ENCODE results near the gene PCAT6. TPM values are rescaled to one million over a fixed set of nuclear protein-coding genes. Genes with fewer than 3 reads are reported as not detected.

PCAT6 gene
- total and polyA plus RNA-seq, 2 of the 8 experiments (the other 6 are each of a cell fraction or from before 2014, with no cell fraction given): 4.6 to 14.7 TPM

GRCh38 chr1:202800742-202801141, 10.0 kb upstream of the PCAT6 start:
- Histone ChIP-seq H3K9me3 (ENCODE audit: insufficient read depth in 2 of 2, low read depth in 1 of 2, low read length in 1 of 2) (no peaks in the 10 kb centered on the region), H3K36me3 (ENCODE audit: control insufficient read depth in 2 of 4, insufficient read depth in 4 of 4, low read length in 3 of 4) (peaks cover 0 to 2% (median 0%) of the 10 kb centered on the region in 4 experiments; a peak in 2 of 8 replicates), H2BK20ac (ENCODE audit: low read length) (no peak overlapping the region), H2BK5ac (ENCODE audit: low read depth, low read length) (no peak overlapping the region), H3K23ac (ENCODE audit: insufficient read length) (no peak overlapping the region), H2AFZ (ENCODE audit: low read length) (no peak overlapping the region), H3K27ac (ENCODE audit: low read depth, low read length) (no peak overlapping the region), H4K91ac (replicated peaks; ENCODE audit: insufficient read length, low read length) (no peak overlapping the region), H3K56ac (replicated peaks; ENCODE audit: insufficient read length, low read depth, low read length) (no peak overlapping the region), H3K4ac (replicated peaks; ENCODE audit: insufficient read length, low read depth, low read length) (no peak overlapping the region), H3K79me2 (ENCODE audit: control insufficient read depth in 1 of 2, insufficient read depth in 2 of 2, low read length in 2 of 2) (peaks cover 78 to 100% of the 10 kb centered on the region in 2 experiments), H2BK15ac (ENCODE audit: low read length) (no peak overlapping the region), H3K18ac (ENCODE audit: extremely low read depth, low read length) (no peak overlapping the region), H3K4me1 (replicated peaks in 1 of 4; ENCODE audit: control insufficient read depth in 3 of 4, insufficient read depth in 4 of 4, low read length in 3 of 4) (peaks cover 0 to 14% (median 2%) of the 10 kb centered on the region in 4 experiments; a peak in 6 of 7 replicates), H3K27me3 (replicated peaks in 1 of 4; ENCODE audit: control insufficient read depth in 3 of 4, extremely low read depth in 1 of 4, insufficient read depth in 3 of 4, low read length in 3 of 4) (no peaks in the 10 kb centered on the region), H2AK5ac (ENCODE audit: low read depth, low read length) (no peak overlapping the region), H4K5ac (ENCODE audit: insufficient read length, low read depth, low read length) (no peak overlapping the region), H4K20me1 (replicated peaks in 1 of 2; ENCODE audit: control insufficient read depth in 1 of 2, insufficient read depth in 2 of 2, low read length in 2 of 2) (peaks cover 31 to 50% of the 10 kb centered on the region in 2 experiments), H2BK12ac (ENCODE audit: low read depth, low read length) (no peak overlapping the region), H3K4me3 (ENCODE audit: extremely low read depth in 1 of 4, insufficient read depth in 2 of 4, low read depth in 3 of 4, low read length in 4 of 4) (no peak overlapping the region), H4K8ac (ENCODE audit: extremely low read depth, insufficient read depth, low read length) (no peak overlapping the region), H3K9ac (replicated peaks in 1 of 4; ENCODE audit: extremely low read depth in 1 of 4, low read depth in 3 of 4, low read length in 3 of 4) (no peak overlapping the region), H3K14ac (ENCODE audit: insufficient read length) (no peak overlapping the region), H3K23me2 (ENCODE audit: low read depth, low read length) (no peaks in the 10 kb centered on the region), H3K79me1 (ENCODE audit: low read depth, low read length) (peaks cover 13% of the 10 kb centered on the region), H2BK120ac (replicated peaks; ENCODE audit: low read depth, low read length) (no peak overlapping the region), H3K4me2 (ENCODE audit: insufficient read depth in 1 of 2, low read depth in 2 of 2, low read length in 2 of 2) (no peak overlapping the region)
- 94% methylated on average over 1 of the region's 1 CpG; no CpG with 5 or more reads in 1 of the 2 experiments for WGBS, 2 experiments (ENCODE audit: extremely low coverage in 1 of 2, insufficient coverage in 1 of 2, insufficient read length in 1 of 2, insufficient replicate concordance in 2 of 2, low coverage in 1 of 2, low lambda C conversion rate in 2 of 2, missing lambda C conversion rate in 1 of 2)
- FAIRE-seq (no peak), DNase-seq (ENCODE audit: low read depth in 1 of 2, low spot score in 2 of 2) (no peak)
- ChIA-PET POLR2A (ENCODE audit: partially characterized antibody) (interaction anchor here (0.8 to 2.0 kb wide), 7 partner anchors 9 to 72 kb away, joined by 3 to 8 read pairs (median 4); partner anchors contain the start of gene PCAT6), CTCF (ENCODE audit: partially characterized antibody) (interaction anchor here (0.5 to 1.5 kb wide), 3 partner anchors 8 to 220 kb away, joined by 3 read pairs; no protein-coding TSS in a partner anchor)
- TF ChIP-seq JUND (IDR thresholded peaks at IDR 0.05; ENCODE audit: low read length) (no peak), MAFK (IDR thresholded peaks at IDR 0.05; ENCODE audit: low read depth, low read length) (no peak), POLR2AphosphoS5 (IDR thresholded peaks at IDR 0.05; ENCODE audit: low read depth, low read length) (peak; percentile 31; the same call in 1 of the 2 replicates)
